ENCODE data around the gene OMG. TPM values are rescaled to one million over a fixed set of nuclear protein-coding genes. Genes with fewer than 3 reads are reported as not detected.
A peak's percentile ranks its signal among the peaks of the same experiment; 100 is the strongest.
"Not testable (repeated sequence)": the region's sequence is repeated elsewhere in the genome, so short reads cannot be mapped to it uniquely, and the experiment has no call there.

Gene OMG
- total RNA-seq, 2 donors from 2014 or later = 0.56 TPM; not detected in 1

DNA sequence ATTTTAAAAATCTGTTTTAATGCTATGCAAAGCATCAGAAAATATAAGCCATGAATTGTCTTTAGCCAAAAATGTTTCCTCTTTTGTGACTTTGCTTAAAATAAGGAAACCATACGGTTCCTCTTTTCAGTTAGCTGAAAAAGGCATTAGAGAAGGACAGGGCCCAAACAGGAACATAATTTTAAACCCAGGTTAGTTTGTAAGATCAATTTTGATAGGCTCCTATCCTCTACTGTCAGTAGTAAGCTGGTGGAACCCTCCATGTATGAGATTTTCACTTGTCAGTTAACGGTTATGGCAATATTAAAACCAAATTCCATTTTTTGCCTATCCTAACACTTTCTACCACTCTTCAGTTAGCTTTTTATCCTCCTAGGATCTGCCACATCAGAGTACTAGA, 12.5 kb upstream of the OMG start:
- peak in 1 of 2 donors; percentile 54 for ATAC-seq
- no peak for DNase-seq
- intact Hi-C loops (cut with DNase I) = no loop called here

DNA sequence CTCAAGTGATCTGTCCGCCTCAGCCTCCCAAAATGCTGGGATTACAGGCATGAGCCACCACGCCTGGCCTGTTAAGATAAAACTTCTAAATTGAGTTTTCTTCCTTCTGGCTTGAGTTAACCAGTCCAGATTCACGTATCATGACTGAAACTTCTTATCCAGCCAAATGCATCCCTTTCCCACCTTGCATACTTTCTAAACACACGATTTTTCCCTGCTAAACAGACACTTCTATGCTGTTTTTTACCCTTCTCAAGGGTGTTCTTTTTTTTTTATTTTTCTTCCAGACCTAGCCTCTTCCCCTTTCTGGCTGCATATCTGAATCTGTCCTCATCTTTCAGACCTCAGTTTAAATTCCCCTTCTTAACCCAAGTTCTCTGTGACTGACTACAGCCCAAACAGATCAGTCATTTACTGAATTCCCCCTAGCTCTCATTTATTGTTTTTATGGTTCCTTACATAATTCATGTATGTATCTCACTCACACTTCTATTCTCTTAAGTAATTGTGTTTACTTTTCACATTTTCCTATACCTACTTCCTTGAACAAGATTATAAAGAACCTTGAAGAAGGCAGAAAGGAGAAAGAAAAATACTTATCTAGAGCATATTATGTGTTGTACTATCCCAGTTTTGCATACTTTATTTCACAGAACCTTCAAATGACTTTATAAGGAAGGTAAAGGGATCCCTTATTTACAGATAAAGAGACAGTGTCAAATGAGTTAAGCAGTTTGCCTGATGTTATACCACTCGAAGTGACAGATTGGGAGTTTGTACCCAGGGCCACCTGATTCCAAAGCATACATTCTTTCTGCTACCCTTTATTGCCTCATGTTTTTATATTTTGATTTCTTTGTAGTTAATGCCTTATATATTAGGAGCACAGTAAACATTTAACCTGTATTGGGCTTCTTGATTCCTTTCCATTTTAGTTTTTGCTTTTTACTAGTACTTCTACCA, 11.6 kb upstream of the OMG start:
- DNase-seq = no peak
- peak in 1 of 2 donors; percentile 47 for ATAC-seq
- intact Hi-C loops (cut with DNase I) = no loop called here

DNA sequence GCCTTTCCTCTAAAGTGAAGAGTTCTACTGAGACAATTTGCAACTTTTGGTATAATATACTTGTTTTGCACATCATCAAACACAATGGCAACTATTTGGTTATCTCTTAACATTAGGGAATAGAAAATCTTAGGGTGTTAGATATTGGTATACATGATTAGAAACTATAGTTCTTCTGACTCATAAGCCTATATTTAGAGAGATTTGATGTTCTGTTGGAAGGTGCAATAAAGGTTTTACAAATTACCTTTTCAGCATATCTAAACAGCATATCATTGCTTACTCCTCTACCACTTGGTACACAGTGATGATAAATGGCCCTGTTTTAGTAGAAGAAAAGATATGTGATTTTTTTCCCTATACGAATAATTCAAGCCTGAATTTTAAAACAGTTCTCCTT, 10.6 kb upstream of the OMG start:
- ATAC-seq (no peak), DNase-seq (no peak)
- intact Hi-C loops (cut with DNase I) = no loop called here

DNA sequence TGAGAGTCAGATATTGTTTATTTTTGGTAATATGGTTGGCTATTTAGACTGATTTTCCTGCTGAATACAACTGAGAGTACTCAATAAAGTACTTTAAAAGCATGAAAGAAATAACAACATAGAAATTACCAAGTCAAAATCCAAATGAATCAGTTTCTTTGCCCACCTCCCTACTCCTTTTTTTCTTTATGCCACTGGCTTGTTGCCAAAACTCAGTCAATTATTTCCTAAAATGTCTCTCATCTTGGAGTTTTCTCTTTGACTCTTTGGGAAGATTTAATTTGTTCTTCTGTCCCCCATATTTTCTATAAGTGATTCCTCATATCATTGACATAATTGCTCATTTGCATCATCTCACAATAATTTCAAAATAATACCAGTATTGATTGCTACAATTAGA, 2.6 kb upstream of the OMG start:
- intact Hi-C loops (cut with DNase I) = no loop called here
- ATAC-seq = no peak
- DNase-seq = no peak

DNA sequence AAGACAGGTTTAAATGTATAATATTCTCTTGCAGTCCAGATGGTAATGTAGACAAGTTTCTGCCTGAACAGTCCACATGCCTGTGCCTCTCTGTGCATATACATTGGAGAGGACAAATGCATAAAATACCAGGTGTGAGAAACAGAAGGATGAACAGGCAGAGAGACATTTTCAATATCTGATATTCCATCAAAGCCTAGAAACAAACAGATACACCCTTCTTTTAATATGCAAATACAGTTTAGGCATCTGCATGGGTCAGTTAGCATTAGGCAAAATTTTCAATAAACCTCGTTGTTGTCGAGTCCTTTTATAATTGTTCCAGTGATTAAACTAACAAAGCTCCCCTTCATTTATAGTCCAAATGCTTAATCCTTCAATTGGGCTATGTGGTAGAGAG, 897 bp downstream of the OMG start:
- ATAC-seq = no peak
- intact Hi-C loops (cut with DNase I) = no loop called here
- DNase-seq = no peak

DNA sequence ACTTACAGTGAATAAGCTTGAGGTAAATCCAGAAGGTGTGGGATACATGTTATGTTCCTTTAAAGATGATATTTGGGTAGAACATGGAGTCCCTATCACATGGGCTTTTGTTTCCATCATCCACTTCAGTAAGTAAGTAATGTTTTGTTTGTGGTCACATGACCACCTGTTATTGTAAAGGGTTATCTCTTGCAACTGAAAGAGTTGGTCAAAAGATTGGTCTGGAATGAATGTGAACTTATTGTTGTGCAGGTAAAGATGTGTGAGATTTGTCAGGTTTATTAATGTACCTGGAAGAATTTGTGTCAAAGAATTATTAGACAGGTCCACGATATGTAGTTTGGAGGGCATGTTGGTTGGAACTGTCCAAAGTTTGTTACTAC, 1.6 kb downstream of the OMG start:
- intact Hi-C loops (cut with DNase I) = no loop called here
- DNase-seq (no peak), ATAC-seq (no peak)

DNA sequence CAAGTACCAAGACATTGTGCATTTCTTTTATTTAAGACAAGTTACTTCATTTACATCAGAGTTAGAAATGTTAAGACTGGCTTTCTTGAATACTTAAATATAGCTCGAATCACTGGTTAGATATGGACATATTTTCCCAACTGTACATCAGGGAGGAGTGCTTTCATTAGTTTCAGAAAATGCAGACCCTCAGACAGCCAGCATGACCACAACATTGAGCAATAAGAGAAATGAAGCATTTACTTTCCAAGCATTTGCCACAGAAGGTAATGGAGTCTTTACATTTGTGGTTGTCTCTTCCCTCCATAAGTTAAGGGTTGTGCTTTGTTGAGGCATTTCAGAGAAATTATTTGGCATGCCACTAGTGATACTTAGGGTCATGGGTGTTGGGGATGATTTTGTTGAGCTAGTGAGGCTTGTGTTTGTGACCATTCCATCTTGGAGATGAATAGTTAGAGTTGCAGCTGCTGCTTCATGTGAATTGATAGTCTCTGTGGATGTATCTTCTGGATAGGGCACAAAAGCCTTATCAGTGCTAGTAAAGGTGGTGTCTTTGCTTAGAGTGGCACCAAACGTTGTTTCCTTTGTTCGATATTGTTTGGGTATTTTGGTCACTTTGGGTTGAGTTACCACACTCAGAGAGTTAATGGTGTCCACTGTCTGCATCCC, 2.1 kb downstream of the OMG start:
- ATAC-seq = no peak
- DNase-seq = no peak
- intact Hi-C loops (cut with DNase I) = no loop called here

DNA sequence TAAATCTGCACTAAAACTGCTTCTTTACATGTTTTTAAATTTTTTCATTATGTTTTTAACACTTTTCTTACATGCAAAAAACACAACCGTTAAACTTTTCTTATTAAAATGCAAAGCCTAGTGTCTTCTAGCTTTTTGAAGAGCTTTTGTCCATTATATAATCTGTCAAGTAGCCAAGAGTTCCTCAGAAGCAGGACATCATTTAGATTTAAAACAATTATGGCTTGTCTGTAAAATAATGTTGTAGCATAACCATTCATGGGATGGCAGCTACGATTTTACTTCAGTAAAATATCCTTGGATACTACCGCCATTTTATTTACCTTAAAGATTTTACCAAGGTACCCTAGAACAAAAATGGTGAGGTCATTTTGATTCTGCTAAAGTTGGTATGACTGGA, 2.8 kb downstream of the OMG start:
- no peak for ATAC-seq
- intact Hi-C loops (cut with DNase I) = no loop called here
- DNase-seq = no peak

DNA sequence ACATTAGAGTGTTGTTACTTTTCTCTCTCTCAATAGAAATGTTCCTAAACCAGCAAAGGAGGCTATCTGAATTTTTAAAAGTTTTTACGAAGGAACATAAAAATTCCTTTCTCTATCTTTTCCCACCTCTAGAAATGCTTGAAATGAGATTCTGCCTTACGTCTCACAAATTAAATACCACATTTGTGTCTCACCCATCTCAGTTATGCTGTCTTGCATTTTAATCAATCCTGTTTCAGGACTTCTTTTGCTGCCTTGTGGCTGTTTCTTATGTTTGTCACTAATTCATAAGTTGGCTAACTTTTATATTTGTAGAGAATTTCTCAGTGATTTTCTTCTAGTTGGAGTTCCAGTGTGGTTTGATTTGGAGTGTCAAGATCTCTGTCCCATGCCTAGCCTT, 3.5 kb downstream of the OMG start:
- intact Hi-C loops (cut with DNase I) = no loop called here
- DNase-seq (no peak), ATAC-seq (no peak)

DNA sequence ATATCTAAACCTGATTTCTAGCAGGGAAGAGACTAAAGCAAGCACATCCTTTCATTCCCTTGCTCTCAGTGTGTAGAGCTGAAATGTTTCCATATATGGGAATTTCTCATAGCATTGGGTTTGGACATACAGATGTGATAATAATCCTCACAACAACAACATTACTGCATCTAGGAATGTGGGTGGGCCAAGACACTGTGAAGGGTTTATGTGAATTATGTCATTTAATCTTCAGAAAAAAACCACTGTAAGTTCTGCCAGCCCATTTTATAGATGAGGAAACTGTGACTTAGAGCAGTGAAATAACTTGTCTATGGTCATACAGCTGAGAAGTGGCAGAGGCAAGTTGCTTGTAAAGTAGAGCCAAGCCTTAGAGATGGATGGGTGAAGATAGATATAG, 5.2 kb downstream of the OMG start:
- ATAC-seq (no peak), DNase-seq (no peak)
- intact Hi-C loops (cut with DNase I) = no loop called here

DNA sequence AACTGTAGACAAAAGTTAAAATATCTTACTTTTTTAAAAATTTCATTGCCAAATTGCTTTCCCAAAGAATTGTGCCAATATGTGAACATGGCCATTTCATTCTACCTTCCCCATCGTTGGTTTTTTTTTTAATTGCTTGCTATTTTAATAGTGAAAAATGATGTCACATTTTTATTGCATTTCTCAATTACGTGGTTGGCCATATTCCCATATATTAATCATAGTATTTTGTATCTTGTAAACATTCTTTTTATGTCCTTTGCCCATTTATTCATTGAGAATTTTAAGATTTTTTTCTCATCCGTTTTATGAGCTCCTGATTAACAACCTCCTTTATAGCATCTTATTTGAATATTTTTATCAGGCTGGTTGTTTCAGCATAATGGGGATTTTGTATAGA, 7.2 kb downstream of the OMG start:
- ATAC-seq (no peak), DNase-seq (no peak)

DNA sequence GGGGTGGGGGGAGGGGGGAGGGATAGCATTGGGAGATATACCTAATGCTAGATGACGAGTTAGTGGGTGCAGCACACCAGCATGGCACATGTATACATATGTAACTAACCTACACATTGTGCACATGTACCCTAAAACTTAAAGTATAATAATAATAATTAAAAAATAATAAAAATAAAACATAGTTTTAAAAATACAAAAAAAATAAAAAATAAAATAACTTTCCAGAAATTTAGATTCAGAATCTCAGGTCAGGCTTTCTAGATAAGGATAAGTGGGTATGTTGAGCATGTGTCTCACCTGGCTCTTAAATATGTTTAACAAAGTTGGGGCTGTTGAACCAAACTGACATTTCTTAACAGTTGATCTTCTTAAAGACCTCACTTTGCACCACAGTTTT, 9.1 kb downstream of the OMG start:
- intact Hi-C loops (cut with DNase I); ATAC-seq: not testable (repeated sequence)

More for the DNA sequence above, 7.2 kb downstream of the OMG start:
- intact Hi-C loops (cut with DNase I) = no loop called here

DNA sequence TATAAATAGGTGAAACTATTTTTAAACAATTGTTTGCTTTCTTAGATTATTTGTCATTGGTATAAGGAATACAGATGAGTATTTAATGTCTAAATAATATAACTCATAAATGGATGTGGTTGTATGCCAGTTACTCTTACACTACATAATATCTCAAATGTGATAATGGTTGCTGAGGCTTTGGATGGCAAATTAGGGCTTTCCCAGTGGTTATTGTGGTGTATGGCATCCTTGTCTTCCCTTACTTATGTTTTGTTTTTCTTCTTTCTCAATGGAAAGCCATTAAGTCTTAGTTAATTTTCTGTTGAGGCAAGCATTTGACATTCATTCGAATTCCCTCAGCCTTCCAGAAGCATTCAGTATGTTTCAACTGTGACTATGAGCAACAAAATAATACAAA, 10.5 kb downstream of the OMG start:
- ATAC-seq (no peak), DNase-seq (no peak)
- intact Hi-C loops (cut with DNase I) = no loop called here

More for the DNA sequence above, 9.1 kb downstream of the OMG start:
- DNase-seq = not testable (repeated sequence)

DNA sequence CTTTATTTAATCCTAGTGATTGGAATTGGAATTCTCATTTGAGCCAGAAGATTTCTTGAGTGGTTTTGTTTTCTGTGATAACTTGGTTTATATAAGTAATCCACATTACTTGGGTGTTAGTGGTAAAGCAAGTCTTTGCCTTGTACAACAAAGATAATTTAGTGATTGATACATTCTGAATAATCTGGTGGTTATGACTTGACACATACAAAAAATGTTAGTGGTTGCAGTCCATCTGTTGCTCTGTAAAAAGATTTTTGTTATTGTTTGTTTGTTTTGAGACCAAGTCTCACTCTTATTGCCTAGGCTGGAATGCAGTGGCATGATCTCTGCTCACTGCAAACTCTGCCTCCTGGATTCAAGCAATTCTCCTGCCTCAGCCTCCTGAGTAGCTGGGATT, 13.2 kb downstream of the OMG start:
- ATAC-seq (no peak), DNase-seq (no peak)
- intact Hi-C loops (cut with DNase I) = no loop called here

DNA sequence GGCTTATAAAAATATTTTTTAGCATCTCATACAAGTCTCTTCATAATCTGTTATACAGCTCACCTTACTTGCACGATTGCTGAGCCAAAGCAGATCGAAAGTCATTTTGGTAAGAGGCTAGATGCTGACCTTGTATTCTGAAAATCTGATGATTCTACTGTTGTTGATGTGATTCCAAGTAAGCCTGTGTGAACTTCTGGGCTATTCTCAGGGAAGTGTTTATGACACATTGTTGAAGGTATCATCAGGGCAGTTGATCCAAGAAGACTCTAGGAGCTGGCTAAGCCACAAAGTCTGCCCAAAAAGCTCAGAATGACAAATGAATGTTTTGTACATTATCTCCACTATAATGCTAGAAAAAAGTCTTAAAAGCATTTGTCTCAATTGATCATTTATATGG, 16.0 kb downstream of the OMG start:
- intact Hi-C loops (cut with DNase I) = no loop called here
- ATAC-seq (no peak), DNase-seq (no peak)

DNA sequence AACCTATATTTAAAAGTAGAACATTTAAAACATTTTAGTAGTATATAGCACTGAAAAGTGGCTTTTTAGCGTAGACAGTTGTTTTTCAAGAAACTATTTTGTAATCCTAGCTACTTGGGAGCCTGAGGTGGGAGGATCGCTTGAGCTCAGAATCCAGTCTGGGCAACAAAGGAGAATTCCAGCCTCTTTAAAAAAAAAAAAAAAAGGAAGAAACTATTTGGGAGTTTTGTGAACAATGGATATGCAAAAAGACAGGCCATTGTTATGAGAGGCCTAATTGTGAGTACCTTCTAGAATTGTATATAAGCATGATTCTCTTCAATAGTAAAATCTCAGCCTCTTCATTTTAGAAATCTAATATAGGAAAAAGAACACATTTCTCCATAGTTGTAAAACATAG, 17.6 kb downstream of the OMG start:
- DNase-seq (no peak), ATAC-seq (no peak)
- intact Hi-C loops (cut with DNase I) = no loop called here

DNA sequence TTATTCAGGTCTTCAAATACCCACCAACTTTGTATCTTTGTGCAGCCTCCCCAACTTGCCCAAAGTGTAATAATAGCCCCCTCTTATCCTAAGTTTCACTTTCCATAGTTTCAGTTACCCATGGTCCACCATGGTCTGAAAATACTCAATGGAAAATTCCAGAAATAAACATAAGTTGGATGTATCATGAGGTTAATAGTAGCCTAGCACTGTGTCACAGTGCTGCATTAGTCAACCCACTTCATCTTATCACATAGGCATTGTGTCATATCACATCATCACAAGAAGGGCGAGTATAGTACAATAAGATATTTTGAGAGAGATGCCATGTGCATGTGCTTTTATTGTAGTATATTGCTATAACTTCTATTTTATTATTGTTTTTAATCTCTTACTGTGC, 21.9 kb downstream of the OMG start:
- peak in 1 of 2 donors; percentile 49 for ATAC-seq
- intact Hi-C loops (cut with DNase I) = no loop called here
- DNase-seq = no peak

DNA sequence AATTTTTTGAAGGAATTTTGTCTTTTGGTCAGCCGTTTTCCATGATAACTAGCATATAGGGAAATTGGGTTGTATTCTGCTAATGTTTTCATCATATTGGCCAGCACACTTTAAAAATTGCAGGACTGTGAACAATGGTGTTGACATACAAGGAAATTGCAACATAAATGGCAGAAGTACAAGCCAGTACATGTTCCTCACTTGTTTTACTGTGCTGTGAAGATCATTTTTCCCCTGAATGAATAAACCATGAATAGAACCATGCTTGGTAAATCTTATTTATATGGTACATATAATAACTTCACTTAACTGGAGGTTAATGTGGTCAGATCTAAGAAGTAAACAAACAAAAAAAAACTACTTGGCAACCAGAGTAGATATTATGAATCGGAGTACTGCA, 22.8 kb downstream of the OMG start:
- DNase-seq = no peak
- ATAC-seq = peak; percentile 69 to 77
- intact Hi-C loops (cut with DNase I) = no loop called here

DNA sequence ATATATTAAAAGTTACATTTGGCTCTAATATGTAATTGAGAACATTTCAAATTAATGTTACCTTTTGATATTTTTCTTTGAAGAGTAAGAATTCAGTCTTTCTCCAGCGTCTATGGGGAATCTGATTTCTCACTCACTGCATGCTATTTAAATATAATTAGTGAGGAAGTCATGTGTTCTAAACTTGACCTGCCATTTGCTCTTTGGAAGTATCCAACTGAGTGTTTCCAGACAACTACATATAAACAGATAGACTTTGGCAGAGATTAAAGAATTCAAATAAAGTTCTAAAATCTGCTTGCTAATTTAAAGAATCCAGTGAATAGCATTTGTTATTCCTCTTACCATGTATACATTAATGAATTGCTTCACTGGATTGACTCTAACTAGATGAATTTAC, 23.5 kb downstream of the OMG start:
- ATAC-seq (no peak), DNase-seq (no peak)
- intact Hi-C loops (cut with DNase I) = no loop called here

DNA sequence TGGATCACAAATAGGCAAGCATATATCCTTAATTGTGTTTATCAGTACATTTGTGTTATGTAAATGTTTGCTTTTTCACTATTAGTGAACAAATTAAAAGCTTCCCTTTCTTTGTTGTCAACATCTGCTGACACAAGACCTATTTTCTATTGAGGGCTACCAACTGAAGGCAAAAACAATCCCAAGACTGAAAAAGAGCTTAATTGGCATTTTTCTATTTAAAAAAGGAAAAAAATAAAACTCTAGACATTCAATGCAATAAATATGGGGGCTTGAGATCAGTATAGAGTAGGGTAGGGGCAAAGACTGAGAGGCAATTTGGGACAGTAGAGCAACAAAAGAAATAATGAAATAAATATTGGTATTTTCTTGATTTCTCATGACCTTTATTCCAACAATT, 24.2 kb downstream of the OMG start:
- no peak for DNase-seq
- intact Hi-C loops (cut with DNase I) = no loop called here
- no peak for ATAC-seq

DNA sequence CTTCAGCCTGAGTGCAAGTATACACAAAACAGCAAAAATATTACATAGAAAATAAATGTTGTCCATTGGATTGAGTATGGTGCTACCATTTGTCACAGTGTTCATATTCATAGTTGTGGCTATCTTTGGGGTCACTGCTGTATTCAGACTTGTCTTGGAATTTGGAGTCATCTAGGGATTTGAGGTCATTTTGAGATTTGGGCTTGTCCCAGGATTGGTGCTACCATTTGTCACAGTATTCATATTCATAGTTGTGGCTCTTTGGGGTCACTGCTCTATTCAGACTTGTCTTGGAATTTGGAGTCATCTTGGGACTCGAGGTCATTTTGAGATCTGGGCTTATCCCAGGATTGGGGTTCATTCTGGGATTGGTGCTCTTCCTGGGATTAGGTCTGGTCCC, 24.8 kb downstream of the OMG start:
- no peak for ATAC-seq
- intact Hi-C loops (cut with DNase I) = no loop called here
- DNase-seq = no peak

Data from left cardiac atrium (tissue), 4 donors.